ENCODE data around the gene TLL2. TPM values are rescaled to one million over a fixed set of nuclear protein-coding genes. Genes with fewer than 3 reads are reported as not detected.

Gene TLL2
- total RNA-seq, 4 donors from 2014 or later = 0.13 to 2.4 (median 1.8) TPM

DNA sequence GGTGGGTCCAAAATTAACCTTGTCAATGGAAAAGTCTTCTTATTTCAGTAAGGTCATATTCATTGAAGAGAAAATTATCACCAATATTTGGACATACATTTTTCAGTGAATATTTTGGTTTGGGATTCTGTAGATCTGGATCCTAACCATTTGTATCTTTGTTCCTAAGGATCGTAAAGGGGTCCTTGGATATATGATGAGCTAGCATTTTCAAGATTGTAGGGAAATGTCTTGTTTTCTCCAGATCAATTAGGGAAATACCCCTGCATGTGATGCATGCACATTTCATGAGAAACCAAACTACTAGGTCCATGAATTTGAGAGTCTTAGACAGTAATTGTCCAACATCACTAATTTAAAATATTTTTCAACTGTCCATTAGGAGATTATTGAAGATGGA is 191.5 kb downstream of the TLL2 start:
- 89 to 98% methylated on average over 1 of the region's 1 CpG for WGBS, 2 donors
- no peak for DNase-seq
- Histone ChIP-seq H3K27ac (no peak overlapping the region), H3K36me3 (no peaks in the 10 kb centered on the region), H3K4me1 (no peaks in the 10 kb centered on the region), H3K4me3 (replicated peaks in 1 of 3) (no peak overlapping the region), H3K9me3 (no peaks in the 10 kb centered on the region), H3K27me3 (no peaks in the 10 kb centered on the region)
- TF ChIP-seq POLR2A (IDR thresholded peaks at IDR 0.05) = no peak
- TF ChIP-seq, protein P1, sequence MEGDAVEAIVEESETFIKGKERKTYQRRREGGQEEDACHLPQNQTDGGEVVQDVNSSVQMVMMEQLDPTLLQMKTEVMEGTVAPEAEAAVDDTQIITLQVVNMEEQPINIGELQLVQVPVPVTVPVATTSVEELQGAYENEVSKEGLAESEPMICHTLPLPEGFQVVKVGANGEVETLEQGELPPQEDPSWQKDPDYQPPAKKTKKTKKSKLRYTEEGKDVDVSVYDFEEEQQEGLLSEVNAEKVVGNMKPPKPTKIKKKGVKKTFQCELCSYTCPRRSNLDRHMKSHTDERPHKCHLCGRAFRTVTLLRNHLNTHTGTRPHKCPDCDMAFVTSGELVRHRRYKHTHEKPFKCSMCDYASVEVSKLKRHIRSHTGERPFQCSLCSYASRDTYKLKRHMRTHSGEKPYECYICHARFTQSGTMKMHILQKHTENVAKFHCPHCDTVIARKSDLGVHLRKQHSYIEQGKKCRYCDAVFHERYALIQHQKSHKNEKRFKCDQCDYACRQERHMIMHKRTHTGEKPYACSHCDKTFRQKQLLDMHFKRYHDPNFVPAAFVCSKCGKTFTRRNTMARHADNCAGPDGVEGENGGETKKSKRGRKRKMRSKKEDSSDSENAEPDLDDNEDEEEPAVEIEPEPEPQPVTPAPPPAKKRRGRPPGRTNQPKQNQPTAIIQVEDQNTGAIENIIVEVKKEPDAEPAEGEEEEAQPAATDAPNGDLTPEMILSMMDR (IDR thresholded peaks at IDR 0.05) = no peak
- intact Hi-C loops (cut with DNase I) = no loop called here

DNA sequence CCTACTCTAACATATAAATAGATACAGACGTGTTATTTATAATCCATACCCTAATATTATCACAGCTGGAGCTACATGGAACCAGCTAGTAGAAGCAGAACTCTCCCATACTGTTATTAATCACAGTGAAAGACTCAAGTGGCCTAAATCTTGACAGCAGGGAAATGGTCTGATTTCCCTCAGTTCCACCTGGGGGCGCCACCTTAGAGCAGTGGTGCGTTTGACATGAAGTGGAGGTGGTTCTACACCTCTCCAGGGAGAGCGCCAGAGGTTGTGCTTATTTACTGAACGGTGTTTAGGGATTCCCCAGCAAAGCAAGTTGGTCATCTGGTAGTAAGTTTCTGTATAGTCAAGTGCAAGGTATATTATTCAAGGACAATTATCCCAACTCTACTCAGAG is 191.9 kb downstream of the TLL2 start:
- Histone ChIP-seq H3K9me3 (no peaks in the 10 kb centered on the region), H3K27ac (no peak overlapping the region), H3K4me1 (no peaks in the 10 kb centered on the region), H3K36me3 (no peaks in the 10 kb centered on the region), H3K27me3 (no peaks in the 10 kb centered on the region), H3K4me3 (replicated peaks in 1 of 3) (no peak overlapping the region)
- no peak for DNase-seq
- intact Hi-C loops (cut with DNase I) = no loop called here
- WGBS, 2 donors = 59 to 65% methylated on average over 5 of the region's 5 CpGs
- no peak for TF ChIP-seq POLR2A (IDR thresholded peaks at IDR 0.05)
- TF ChIP-seq, protein P1 (IDR thresholded peaks at IDR 0.05) = no peak

GRCh38 chr10:96319754-96320474 is 193.8 kb downstream of the TLL2 start:
- Histone ChIP-seq H3K4me3 (replicated peaks in 1 of 3) (no peak overlapping the region), H3K9me3 (no peaks in the 10 kb centered on the region), H3K36me3 (no peaks in the 10 kb centered on the region), H3K27ac (no peak overlapping the region), H3K27me3 (no peaks in the 10 kb centered on the region), H3K4me1 (no peaks in the 10 kb centered on the region)
- 41 to 45% methylated on average over 3 of the region's 3 CpGs for WGBS, 2 donors
- intact Hi-C loops (cut with DNase I) = no loop called here
- no peak for DNase-seq
- TF ChIP-seq, protein P1 (IDR thresholded peaks at IDR 0.05) = no peak
- no peak for TF ChIP-seq POLR2A (IDR thresholded peaks at IDR 0.05)

DNA sequence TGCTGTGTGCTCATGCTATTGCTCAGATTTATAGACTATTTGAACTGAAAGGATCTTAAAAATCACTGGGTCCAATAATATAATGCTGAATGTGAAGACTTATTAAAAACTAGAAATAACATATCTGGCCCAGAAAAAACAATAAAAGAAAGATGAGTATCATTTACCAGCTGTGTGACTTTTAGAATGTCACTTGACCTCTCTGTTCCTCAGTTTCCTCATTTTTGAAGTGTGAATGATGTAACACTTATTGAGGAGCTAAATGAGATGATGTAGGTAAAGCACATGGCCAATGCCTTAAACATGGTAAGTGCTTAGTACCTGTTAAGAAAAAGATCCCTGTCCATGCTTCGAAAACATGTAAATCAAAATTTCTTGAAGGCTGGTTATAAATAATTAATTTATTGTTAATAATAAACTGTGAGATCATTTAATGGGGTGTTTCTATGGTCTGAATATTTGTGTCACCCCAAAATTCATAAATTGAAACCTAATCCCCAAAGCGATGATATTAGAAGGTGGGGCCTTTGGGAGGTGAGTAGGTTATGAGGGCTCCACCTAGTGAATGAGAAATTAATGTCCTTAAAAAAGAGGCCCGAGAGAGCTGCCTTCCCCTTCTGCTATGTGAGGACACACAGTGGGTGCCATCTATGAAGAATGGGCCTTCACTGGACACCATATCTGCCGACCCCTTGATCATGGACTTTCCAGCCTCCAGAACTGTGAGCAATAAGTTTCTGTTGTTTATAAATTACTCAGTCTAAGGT is 196.5 kb downstream of the TLL2 start:
- no peak for TF ChIP-seq POLR2A (IDR thresholded peaks at IDR 0.05)
- TF ChIP-seq, protein P1 (IDR thresholded peaks at IDR 0.05) = no peak
- H3K4me3 ChIP-seq (replicated peaks in 1 of 3) = no peak overlapping the region
- WGBS, 2 donors = 80 to 88% methylated on average over 4 of the region's 4 CpGs

More for the DNA sequence above, 196.5 kb downstream of the TLL2 start:
- intact Hi-C loops (cut with DNase I) = no loop called here
- no peak for DNase-seq
- Histone ChIP-seq H3K4me1 (no peaks in the 10 kb centered on the region), H3K27ac (no peak overlapping the region), H3K9me3 (no peaks in the 10 kb centered on the region), H3K27me3 (no peaks in the 10 kb centered on the region), H3K36me3 (no peaks in the 10 kb centered on the region)

Other genes with a start within 250 kb of the TLL2 start
- 10 to 100 TPM in 3 of 4 donors, 1 to 10 TPM in 1; 5.8 to 36.9 (median 25.7) TPM for gene BLNK, start 242.4 kb downstream of the TLL2 start, total RNA-seq
- gene DNTT, start 209.5 kb downstream of the TLL2 start, total RNA-seq = under 1 TPM in 1 of 4 donors, not detected in 3; 0.88 TPM
- gene OPALIN, start 154.9 kb downstream of the TLL2 start, total RNA-seq = not detected
- gene TM9SF3, start 73.1 kb upstream of the TLL2 start, total RNA-seq = 100 to 1,000 TPM; 119 to 205 (median 151) TPM
- gene PIK3AP1, start 206.6 kb upstream of the TLL2 start, total RNA-seq = 10 to 100 TPM in 3 of 4 donors, 1 to 10 TPM in 1; 8.6 to 13.9 (median 12.0) TPM